ENCODE measurements around the gene KCTD5.
"Not testable (repeated sequence)": the region's sequence is repeated elsewhere in the genome, so short reads cannot be mapped to it uniquely, and the experiment has no call there.

The KCTD5 gene

GRCh38 chr16:2682209-2683021 lies at the start of gene KCTD5:
TSS of gene KCTD5 (plus strand) at chr16:2682523. CDS start at chr16:2682549, 26 bp downstream.
- DNase-seq, result peak; percentile 94

GRCh38 chr16:2639071-2639721 lies 43.1 kb upstream of the KCTD5 start:
- DNase-seq, result not testable (repeated sequence)

- DNase-seq, result not testable (repeated sequence)
Observed at GRCh38 chr16:2639722-2640072, 42.6 kb upstream of the KCTD5 start.

GRCh38 chr16:2642561-2642960 lies 39.8 kb upstream of the KCTD5 start:
- not testable (repeated sequence) for DNase-seq

- not testable (repeated sequence) for DNase-seq
Observed at GRCh38 chr16:2644754-2645453, 37.4 kb upstream of the KCTD5 start.

GRCh38 chr16:2651268-2651871 lies 31.0 kb upstream of the KCTD5 start:
- DNase-seq, result not testable (repeated sequence)

- not testable (repeated sequence) for DNase-seq
Observed at GRCh38 chr16:2653915-2654314, 28.4 kb upstream of the KCTD5 start.

- not testable (repeated sequence) for DNase-seq
Observed at GRCh38 chr16:2654949-2655348, 27.4 kb upstream of the KCTD5 start.

- no peak for DNase-seq
Observed at GRCh38 chr16:2656985-2657384, 25.3 kb upstream of the KCTD5 start.

GRCh38 chr16:2657803-2658202 lies 24.5 kb upstream of the KCTD5 start:
- not testable (repeated sequence) for DNase-seq

GRCh38 chr16:2659560-2659959 lies 22.8 kb upstream of the KCTD5 start:
- DNase-seq, result not testable (repeated sequence)

- not testable (repeated sequence) for DNase-seq
Observed at GRCh38 chr16:2660014-2660662, 22.2 kb upstream of the KCTD5 start.

- not testable (repeated sequence) for DNase-seq
Observed at GRCh38 chr16:2660755-2661373, 21.5 kb upstream of the KCTD5 start.

GRCh38 chr16:2663553-2664546 lies 18.5 kb upstream of the KCTD5 start:
- no peak for DNase-seq

GRCh38 chr16:2664574-2664982 lies 17.7 kb upstream of the KCTD5 start:
- peak; percentile 15 for DNase-seq

- DNase-seq, result not testable (repeated sequence)
Observed at GRCh38 chr16:2666671-2667070, 15.7 kb upstream of the KCTD5 start.

GRCh38 chr16:2669587-2669986 lies 12.7 kb upstream of the KCTD5 start:
- not testable (repeated sequence) for DNase-seq

- peak; percentile 15 for DNase-seq
Observed at GRCh38 chr16:2670017-2670416, 12.3 kb upstream of the KCTD5 start.

- DNase-seq, result not testable (repeated sequence)
Observed at GRCh38 chr16:2671193-2671592, 11.1 kb upstream of the KCTD5 start.

GRCh38 chr16:2671741-2672140 lies 10.6 kb upstream of the KCTD5 start:
- no peak for DNase-seq

Data from NCI-H1092 treated with DMSO at 0.1 percent for 48 hours (cell line).